Hematopoietic multipotent progenitor cell treated with erythropoietin and hydrocortisone succinate and interleukin-3 and kit ligand, for 17 days (in vitro differentiated cells): ENCODE data around the gene STOML1.

Experiments
- DNase-seq: peaks from one replicate; pipeline ENCODE4 v3.0.0-alpha.2; 2015; ENCODE audit warnings: low spot score

The STOML1 gene

DNA sequence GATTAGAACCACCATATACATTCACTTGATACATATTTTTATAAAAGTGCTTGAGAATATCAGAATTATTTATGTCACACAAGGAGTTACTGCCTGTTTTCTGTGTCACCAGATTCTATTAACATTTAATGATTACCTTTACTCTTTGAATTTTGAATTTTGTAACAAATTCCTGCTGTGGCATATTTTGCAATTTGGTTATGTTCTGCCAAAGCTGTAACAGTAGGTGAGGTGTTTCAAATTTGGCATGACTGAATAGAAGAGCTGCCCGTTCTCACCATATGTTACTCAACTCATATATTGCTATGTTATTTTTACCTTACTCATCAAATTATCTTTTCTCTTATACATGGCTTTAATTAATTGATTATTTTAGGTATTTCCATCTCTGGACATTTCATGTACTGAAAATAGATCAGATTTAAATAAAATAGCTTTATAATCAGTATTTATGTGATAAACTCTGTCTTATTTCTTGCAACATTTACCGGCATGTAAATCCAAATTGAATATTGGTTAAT, 21.3 kb upstream of the STOML1 start:
- no peak for DNase-seq

DNA sequence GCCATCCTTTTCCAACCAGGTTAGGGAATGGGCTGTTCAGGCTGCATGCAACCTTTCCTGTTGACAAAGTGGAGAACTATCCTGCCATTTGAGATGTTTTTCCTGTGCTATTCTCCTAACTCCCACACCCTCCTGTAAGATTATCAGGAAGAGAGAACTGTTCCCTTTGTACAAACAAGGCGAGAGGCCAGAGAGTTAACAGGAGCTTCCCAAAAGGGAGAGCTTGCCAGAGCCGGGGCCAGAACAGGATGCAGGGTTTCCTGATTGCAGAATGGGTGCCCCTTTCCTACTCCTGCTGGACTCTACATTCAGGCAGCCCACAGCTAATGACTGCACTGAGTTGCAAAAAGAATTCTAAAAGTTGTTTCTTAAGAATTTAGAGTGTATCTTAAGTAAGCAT, 19.5 kb upstream of the STOML1 start:
- DNase-seq = no peak

DNA sequence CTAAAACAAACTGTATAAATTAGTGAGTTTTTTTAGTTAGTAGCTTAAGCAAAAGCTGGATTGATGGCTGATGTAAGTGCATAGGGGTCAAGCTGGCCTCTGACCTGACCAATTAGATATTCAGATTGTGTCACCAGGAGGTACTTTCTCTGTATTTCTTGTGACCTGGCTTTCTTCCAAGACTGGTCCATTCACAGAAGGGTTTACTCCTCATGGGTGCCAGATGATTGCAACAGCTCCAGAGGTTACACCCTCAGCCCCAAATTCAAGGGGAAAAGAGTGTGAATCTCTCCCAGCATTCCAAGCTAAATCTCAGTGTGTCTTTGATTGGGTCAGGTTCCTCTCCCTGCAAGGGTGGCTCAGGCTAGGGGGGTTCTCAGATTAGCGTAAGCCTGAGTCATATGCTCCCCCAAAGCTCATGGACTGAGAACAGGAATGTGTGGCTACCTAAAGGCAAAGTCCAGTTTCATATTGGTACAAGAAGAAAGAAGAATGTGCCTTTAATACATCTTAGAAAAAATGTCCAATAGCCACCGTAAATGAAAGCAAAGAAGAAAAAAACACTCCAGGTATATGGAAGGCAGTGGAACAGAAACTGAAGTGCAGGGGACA, 18.9 kb upstream of the STOML1 start:
- no peak for DNase-seq

DNA sequence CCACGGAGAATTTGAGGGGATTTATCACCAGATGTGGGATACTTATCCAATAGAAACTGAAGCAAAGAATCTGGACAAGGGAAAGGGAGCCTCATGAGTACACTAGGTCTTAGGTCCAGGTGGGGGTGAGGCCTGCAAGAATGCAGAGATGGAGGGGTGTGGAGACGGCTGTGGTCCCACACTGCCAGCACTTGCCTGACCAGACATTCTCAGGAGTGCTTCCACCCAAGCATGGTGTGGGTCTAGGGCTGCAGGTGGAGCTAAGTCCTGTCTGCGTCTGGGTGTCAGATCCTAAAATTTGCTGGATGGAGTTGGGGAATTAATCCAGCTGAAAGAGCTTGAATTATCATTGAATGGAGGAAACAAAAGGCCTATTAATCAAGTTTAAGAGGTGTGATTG, 16.8 kb upstream of the STOML1 start:
- no peak for DNase-seq

- no peak for DNase-seq
Measured at GRCh38 chr15:74007820-74008371, 15.8 kb upstream of the STOML1 start.

DNA sequence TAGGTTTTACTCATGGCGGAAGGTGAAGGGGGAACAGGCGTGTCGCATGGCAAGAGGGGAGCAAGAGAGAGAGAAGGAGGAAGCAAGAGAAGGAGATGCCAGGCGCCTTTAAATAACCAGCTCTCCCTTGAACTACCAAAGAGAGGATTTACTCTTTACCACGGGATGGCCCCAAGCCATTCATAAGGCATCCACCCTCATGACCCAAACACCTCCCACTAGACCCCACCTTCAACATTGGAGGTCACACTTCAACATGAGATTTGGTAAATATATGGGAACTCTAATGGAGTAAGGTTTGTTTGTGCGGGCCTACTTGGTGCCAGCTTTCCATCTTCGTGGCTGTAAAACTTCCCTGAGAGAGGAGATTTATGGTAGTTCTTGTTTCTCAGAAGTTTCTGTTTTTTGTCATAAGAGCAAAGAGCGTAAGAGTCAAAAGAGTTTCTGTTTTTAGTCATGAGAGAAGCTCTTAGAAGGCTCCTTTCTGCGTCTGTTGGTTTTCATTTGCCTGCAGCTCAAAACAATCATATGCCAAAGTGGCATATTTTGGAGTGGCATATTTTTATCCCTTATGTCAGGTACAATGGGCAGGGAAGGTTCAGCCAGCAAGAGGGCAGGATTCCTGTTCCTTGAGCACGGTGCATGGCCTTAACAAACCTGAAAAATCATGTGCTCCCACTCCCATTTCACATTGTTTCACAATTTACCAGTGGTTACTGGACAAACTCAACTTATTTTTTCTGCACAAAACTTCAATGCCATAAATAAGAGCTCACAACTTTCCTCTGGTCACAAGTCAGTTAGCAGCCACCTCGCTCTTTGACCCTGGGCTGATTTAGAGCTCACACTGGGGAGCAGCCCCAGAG, 14.9 kb upstream of the STOML1 start:
- no peak for DNase-seq

GRCh38 chr15:73997986-73998385, 5.9 kb upstream of the STOML1 start:
- DNase-seq = no peak

DNA sequence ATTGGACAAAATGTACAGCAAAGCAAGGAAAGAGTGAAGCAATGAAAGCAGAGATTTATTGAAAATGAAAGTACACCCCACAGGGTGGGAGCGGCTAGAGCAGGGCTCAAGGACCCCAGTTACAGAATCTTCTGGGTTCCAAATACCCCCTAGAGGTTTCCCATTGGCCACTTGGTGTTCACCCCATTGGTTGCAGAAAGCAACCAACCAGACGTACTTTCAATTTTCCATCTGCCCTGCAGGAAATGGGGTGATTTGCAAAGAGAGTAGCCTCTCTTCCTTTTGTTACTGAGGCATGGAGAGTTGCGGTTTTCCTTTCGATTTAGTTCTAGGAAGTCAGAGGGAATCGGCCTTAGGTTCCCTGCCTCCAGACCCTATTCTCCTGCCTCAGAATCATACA, 4.8 kb upstream of the STOML1 start:
- peak; percentile 14 for DNase-seq

GRCh38 chr15:73996267-73996666, 4.2 kb upstream of the STOML1 start:
- peak; percentile 46 for DNase-seq

DNA sequence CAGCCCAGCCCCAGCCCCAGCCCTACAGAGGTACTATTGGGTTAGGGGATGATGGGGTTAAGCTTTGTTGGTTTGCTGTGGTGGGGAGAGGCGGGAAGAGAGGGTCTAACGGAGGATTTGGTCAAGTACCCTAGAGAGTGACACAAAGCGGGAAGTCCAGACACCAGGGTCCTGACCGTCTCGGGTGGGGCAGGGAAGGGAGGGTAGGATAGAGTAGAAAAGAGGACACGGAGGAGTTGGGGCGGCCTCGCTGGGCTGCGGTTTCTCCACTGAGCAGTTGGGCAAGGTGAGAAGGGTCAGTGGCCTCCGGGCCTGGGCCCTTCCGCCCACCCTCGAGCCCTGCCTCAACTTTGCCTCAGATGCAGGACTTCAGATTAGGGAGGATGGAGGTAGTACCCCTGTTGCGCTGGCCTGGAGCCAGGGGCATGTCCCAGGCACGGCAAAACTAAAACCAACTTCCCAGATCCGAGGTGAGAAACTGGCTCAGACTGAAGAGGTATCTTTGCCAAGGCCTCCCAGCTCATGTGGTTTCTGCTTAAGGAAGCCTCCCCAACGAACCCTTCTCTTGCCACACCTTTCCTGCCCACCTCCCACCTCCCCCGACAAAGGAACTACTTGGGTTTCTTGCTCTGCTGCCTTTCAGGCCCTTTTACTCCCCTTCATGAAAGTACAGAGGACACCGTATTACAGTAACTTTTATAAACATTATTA, 3.0 kb upstream of the STOML1 start:
- DNase-seq = peak; percentile 62

- DNase-seq = peak; percentile 95
Measured at GRCh38 chr15:73994413-73994883, 2.4 kb upstream of the STOML1 start, which contains the start of gene PML. PML (plus strand) TSS chr15:73994716; CDS start chr15:73994813, 97 bp downstream.

GRCh38 chr15:73993211-73993994, 1.3 kb upstream of the STOML1 start:
- DNase-seq = no peak

DNA sequence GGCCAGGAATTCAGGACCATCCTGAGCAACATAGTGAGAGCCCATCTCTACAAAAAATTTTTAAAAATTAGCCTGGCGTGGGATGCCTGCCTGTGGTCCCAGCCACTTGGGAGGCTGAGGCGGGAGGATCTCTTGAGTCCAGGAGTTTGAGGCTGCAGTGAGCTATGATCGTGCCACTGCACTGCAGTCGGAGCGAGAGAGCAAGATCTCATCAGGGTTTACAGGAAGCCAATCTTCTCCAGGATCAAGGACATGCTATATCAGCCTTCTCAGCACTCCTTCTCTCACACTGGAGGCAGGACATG, 451 bp upstream of the STOML1 start:
- no peak for DNase-seq

DNA sequence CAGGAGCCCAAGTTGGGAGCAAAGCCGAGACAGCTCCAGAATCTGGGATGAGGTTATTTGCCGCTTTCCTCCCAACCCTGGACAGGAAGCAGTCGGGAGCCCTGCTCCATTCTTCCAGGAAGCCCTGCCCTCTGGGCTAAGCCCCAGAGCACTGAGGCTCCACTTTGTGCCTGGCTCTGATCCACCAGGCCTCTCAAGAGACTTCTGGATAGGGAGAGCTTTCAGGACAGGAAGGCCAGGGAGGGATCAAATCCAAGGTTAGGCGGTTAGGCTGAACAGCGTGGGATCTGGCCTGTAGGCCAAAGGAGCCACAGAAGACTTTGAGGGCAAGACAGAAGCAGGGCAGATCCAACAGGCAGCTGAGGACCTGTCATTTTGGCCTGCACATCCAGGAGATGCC, 835 bp downstream of the STOML1 start:
- no peak for DNase-seq

- peak; percentile 14 for DNase-seq
Measured at GRCh38 chr15:73990250-73991005, 1.7 kb downstream of the STOML1 start.

- no peak for DNase-seq
Measured at GRCh38 chr15:73989001-73989798, 2.9 kb downstream of the STOML1 start.

DNA sequence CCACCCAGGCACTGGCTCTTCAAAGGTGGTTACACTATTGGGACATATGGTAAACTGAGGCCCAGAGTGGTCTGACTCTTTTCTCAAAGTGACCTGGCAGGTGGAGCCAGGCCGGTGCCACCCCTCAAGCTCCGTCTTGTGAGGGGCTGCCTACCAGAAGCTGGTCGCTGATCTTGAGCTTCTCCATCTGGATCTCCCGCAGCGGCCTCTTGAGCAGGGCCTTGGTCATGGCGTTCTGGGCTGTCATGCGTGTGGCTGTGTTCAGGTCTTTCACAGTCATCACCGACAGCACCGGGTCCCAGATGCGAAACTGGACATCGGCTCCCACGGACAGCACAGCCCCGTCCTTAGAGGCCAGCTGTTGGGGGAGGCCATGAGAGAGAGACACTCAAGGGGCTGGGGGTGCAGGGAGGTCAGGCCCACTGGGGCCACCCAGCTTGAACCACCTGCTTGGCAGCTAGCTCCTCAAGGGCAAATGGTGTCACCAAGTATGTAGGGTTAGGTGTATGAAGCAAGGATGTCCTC, 3.6 kb downstream of the STOML1 start:
- DNase-seq = no peak

- no peak for DNase-seq
Measured at GRCh38 chr15:73987681-73988444, 4.2 kb downstream of the STOML1 start.

DNA sequence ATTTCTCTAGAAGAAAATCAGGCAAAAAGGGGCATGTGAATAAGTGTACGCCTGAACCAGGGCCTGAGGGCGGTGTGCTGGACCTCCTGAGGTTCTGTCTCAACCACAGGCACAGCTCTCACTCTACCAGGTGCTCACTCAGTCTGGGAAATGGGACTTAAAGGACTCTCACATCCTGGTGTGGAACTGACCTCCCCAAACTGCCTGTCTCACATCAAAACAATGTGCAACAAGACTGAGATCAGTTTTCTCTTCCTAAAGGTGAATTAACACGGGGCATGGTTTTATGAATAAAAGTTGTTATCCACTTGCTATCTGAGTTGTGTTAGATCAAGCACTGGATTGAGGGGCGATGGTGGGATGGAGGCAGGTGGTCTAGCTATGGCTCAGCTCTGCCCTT, 4.8 kb downstream of the STOML1 start:
- DNase-seq = no peak
